B cell (primary cell): Measurements from ENCODE around the gene SFSWAP. TPM values are rescaled to one million over a fixed set of nuclear protein-coding genes. Genes with fewer than 3 reads are reported as not detected.

Source experiments
- ATAC-seq: fragments of 200-7000 bp; cut with Tn5 transposase; one replicate; pipeline ENCODE4 v1.10.0; 2021; ENCODE audit warnings: low read depth, mild to moderate bottlenecking, moderate number of reproducible peaks, moderate library complexity
- CTCF ChIA-PET: fragments of 350-600 bp; sonication (Branson Sonifier 250); formaldehyde crosslinking; loops from one replicate; lab custom pipeline; 2021; ENCODE audit warnings: antibody characterized with exemption, inconsistent platforms; lab: Charles Lee
- POLR2A ChIA-PET: fragments of 350-600 bp; sonication (Branson Sonifier 250); formaldehyde crosslinking; loops from one replicate; lab custom pipeline; 2021; ENCODE audit warnings: antibody characterized with exemption; lab: Charles Lee
- DNase-seq: peaks from one replicate; pipeline ENCODE4 v3.0.0; 2013
- H2AFZ ChIP-seq: 2 replicates; pipeline ENCODE4 v1.6.1; 2012; ENCODE audit warnings: mild to moderate bottlenecking, low read depth, low read length; ENCODE audit not compliant: insufficient read depth, poor library complexity, severe bottlenecking
- H3K27ac ChIP-seq, 2 donors: 1 replicate in 1 of 2; 2 replicates in 1 of 2; pipeline ENCODE4 v1.5.1; 2012 to 2013; ENCODE audit warnings: low read length in 2 of 2, mild to moderate bottlenecking in 2 of 2, moderate library complexity in 1 of 2
- H3K27me3 ChIP-seq, 4 experiments: fragments of 200-600 bp in 1 of 4; sonication (generic) in 1 of 4; replicated peaks in 1 of 4; 1 replicate in 2 of 4; 2 replicates in 2 of 4; pipeline versions ENCODE4 v1.6.1 to v1.7.0; 2013 to 2016; ENCODE audit warnings: low read length in 3 of 4, mild to moderate bottlenecking in 2 of 4, mixed read lengths in 1 of 4, moderate library complexity in 1 of 4; ENCODE audit not compliant: insufficient read depth in 4 of 4, control insufficient read depth in 3 of 4; ENCODE audit errors: control extremely low read depth in 1 of 4
- H3K36me3 ChIP-seq, 2 experiments: replicated peaks in 1 of 2; 1 replicate in 1 of 2; 2 replicates in 1 of 2; pipeline versions ENCODE4 v1.6.1 to v1.7.1; 2013; ENCODE audit warnings: low read length in 1 of 2; ENCODE audit not compliant: insufficient read depth in 2 of 2, control insufficient read depth in 1 of 2; ENCODE audit errors: control extremely low read depth in 1 of 2, extremely low read depth in 1 of 2
- H3K4me1 ChIP-seq, 2 donors: fragments of 200-600 bp in 1 of 2; sonication (generic) in 1 of 2; 1 replicate in 1 of 2; 2 replicates in 1 of 2; pipeline versions ENCODE4 v1.5.1 to v1.6.1; 2013 to 2017; ENCODE audit warnings: low read length in 2 of 2; ENCODE audit not compliant: control insufficient read depth in 2 of 2, insufficient read depth in 2 of 2
- H3K4me2 ChIP-seq: replicated peaks from 2 replicates; pipeline ENCODE3; 2012; ENCODE audit warnings: mild to moderate bottlenecking, low read depth, low read length; ENCODE audit not compliant: poor library complexity, severe bottlenecking
- H3K4me3 ChIP-seq, 5 experiments: fragments of 200-600 bp in 1 of 5; sonication (generic) in 1 of 5; 1 replicate in 3 of 5; 2 replicates in 2 of 5; pipeline versions ENCODE4 v1.5.1 to v1.7.0; 2011 to 2016; ENCODE audit warnings: low read length in 4 of 5, mild to moderate bottlenecking in 4 of 5, low read depth in 2 of 5, control low read depth in 1 of 5, moderate library complexity in 1 of 5; ENCODE audit not compliant: insufficient read depth in 1 of 5; ENCODE audit errors: control extremely low read depth in 1 of 5, extremely low read depth in 1 of 5
- H3K79me2 ChIP-seq: fragments of 200-600 bp; sonication (generic); one replicate; pipeline ENCODE4 v1.6.0; 2016; ENCODE audit warnings: low read length; ENCODE audit not compliant: control insufficient read depth, insufficient read depth
- H3K9ac ChIP-seq: fragments of 200-600 bp; sonication (generic); 2 replicates; pipeline ENCODE4 v1.6.1; 2017; ENCODE audit warnings: mild to moderate bottlenecking, low read length, moderate library complexity
- H3K9me3 ChIP-seq, 3 donors: one replicate each; pipeline versions ENCODE4 v1.6.1 to v1.7.1; 2013; ENCODE audit warnings: low read length in 2 of 3; ENCODE audit not compliant: control insufficient read depth in 2 of 3, insufficient read depth in 1 of 3; ENCODE audit errors: control extremely low read depth in 1 of 3
- H4K20me1 ChIP-seq: 2 replicates; pipeline ENCODE4 v1.6.0; 2012; ENCODE audit warnings: mild to moderate bottlenecking, low read length; ENCODE audit not compliant: insufficient read depth, control insufficient read depth, poor library complexity, severe bottlenecking
- H3K27ac Mint-ChIP-seq: one replicate; pipeline ENCODE4 v1.8.0; 2021; ENCODE audit warnings: mixed read lengths
- H3K27me3 Mint-ChIP-seq: one replicate; pipeline ENCODE4 v1.8.0; 2021; ENCODE audit warnings: mixed read lengths
- H3K4me1 Mint-ChIP-seq: one replicate; pipeline ENCODE4 v1.8.0; 2021; ENCODE audit warnings: mixed read lengths
- H3K4me3 Mint-ChIP-seq: one replicate; pipeline ENCODE4 v1.8.0; 2021; ENCODE audit warnings: mixed read lengths
- H3K9me3 Mint-ChIP-seq: one replicate; pipeline ENCODE4 v1.8.0; 2022; ENCODE audit warnings: mixed read lengths; ENCODE audit not compliant: insufficient read depth
- CTCF ChIP-seq: fragments of 200-600 bp; IDR thresholded peaks from one replicate; pipeline ENCODE4 v1.8.0; 2022; ENCODE audit warnings: antibody characterized with exemption, mild to moderate bottlenecking
- EZH2 ChIP-seq: IDR thresholded peaks from 2 replicates; pipeline ENCODE4 v1.6.1; 2012; ENCODE audit warnings: borderline replicate concordance, low read depth, mild to moderate bottlenecking, moderate library complexity, low read length; ENCODE audit not compliant: insufficient read depth, poor library complexity, severe bottlenecking
- WGBS: methylation state at CpG from one replicate; pipeline ENCODE4 v1.1.5; 2013; ENCODE audit warnings: missing lambda C conversion rate; ENCODE audit not compliant: insufficient coverage; 5-methylcytosine and 5-hydroxymethylcytosine counted together
- intact Hi-C: fragments of 100-400 bp; cut with micrococcal nuclease; formaldehyde crosslinking; loops from one replicate; pipeline ENCODE4 v1.10.0; 2022
- polyA plus RNA-seq: library from polyadenylated mRNA; depleted of rRNA; stranded (reverse); fragments of >200 nt; gene quantifications from 2 replicates; pipeline ENCODE4 v1.2.3, GENCODE V29; 2012
- total RNA-seq, 2 donors: library from RNA; stranded (reverse); fragments of 120-200 nt in 1 of 2; gene quantifications; 1 replicate in 1 of 2; 2 replicates in 1 of 2; pipeline versions ENCODE4 v1.2.3 to v1.2.4, GENCODE V29; 2013 to 2022

Gene SFSWAP
- total and polyA plus RNA-seq, 2 donors (not counting 1 experiment from before 2014, with no cell fraction given): 69.3 to 122 TPM

GRCh38 chr12:131720921-131721320 lies 10.0 kb downstream of the SFSWAP start:
- 98% methylated on average over 7 of the region's 7 CpGs for WGBS
- Mint-ChIP-seq H3K27me3 (no peaks in the 10 kb centered on the region), H3K9me3 (no peaks in the 10 kb centered on the region), H3K4me1 (no peaks in the 10 kb centered on the region), H3K27ac (no peak overlapping the region), H3K4me3 (no peak overlapping the region)
- POLR2A ChIA-PET: no interaction called here
- Histone ChIP-seq H3K4me1 (no peaks in the 10 kb centered on the region), H3K4me2 (no peak overlapping the region), H2AFZ (no peak overlapping the region), H4K20me1 (peaks cover 47% of the 10 kb centered on the region), H3K27ac (no peak overlapping the region), H3K9ac (no peak overlapping the region), H3K79me2 (peaks cover 68% of the 10 kb centered on the region), H3K36me3 (peaks cover 12 to 95% of the 10 kb centered on the region in 2 experiments), H3K27me3 (no peaks in the 10 kb centered on the region), H3K9me3 (no peaks in the 10 kb centered on the region), H3K4me3 (no peak overlapping the region)
- CTCF ChIA-PET: no interaction called here
- intact Hi-C loops: no loop called here
- TF ChIP-seq CTCF (no peak), EZH2 (no peak)
- no peak for ATAC-seq
- DNase-seq: no peak

- no peak overlapping the region for H3K4me3 ChIP-seq
- Mint-ChIP-seq H3K9me3 (no peaks in the 10 kb centered on the region), H3K4me3 (no peak overlapping the region), H3K27me3 (no peaks in the 10 kb centered on the region), H3K4me1 (no peaks in the 10 kb centered on the region), H3K27ac (no peak overlapping the region)
- H3K27me3 ChIP-seq: no peaks in the 10 kb centered on the region
- H3K9me3 ChIP-seq: no peaks in the 10 kb centered on the region
- H4K20me1 ChIP-seq: peaks cover 47% of the 10 kb centered on the region
- peaks cover 9 to 91% of the 10 kb centered on the region in 2 experiments for H3K36me3 ChIP-seq
- no peaks in the 10 kb centered on the region for H3K4me1 ChIP-seq
- H3K4me2 ChIP-seq: no peak overlapping the region
- intact Hi-C loops: no loop called here
- WGBS: no CpG with 5 or more reads among the region's 1 CpG
- DNase-seq (no peak), ATAC-seq (no peak)
- H3K27ac ChIP-seq: no peak overlapping the region
- peaks cover 64% of the 10 kb centered on the region for H3K79me2 ChIP-seq
- CTCF ChIA-PET: no interaction called here
- no peak overlapping the region for H2AFZ ChIP-seq
- TF ChIP-seq EZH2: no peak
- no peak for TF ChIP-seq CTCF
- POLR2A ChIA-PET: no interaction called here
- no peak overlapping the region for H3K9ac ChIP-seq
These were observed 10.7 kb downstream of the SFSWAP start for GRCh38 chr12:131721548-131721947.
